Astrocyte (in vitro differentiated cells and primary cell): ENCODE measurements around the gene TCEANC.
"Not testable (repeated sequence)": the region's sequence is repeated elsewhere in the genome, so short reads cannot be mapped to it uniquely, and the experiment has no call there.

Experiments used
- CTCF ChIP-seq: IDR thresholded peaks from 2 replicates; pipeline ENCODE4 v1.5.1; 2011; ENCODE audit warnings: low read depth, mild to moderate bottlenecking, inconsistent platforms, low read length, moderate library complexity; ENCODE audit not compliant: insufficient read depth
- EZH2 ChIP-seq: IDR thresholded peaks from 2 replicates; pipeline ENCODE4 v1.6.1; 2012; ENCODE audit warnings: mild to moderate bottlenecking, low read length, inconsistent platforms; ENCODE audit not compliant: insufficient read depth

GRCh38 chrX:13679700-13680099, 26.8 kb downstream of the TCEANC start:
- not testable (repeated sequence) for TF ChIP-seq CTCF, EZH2
